Stimulated activated CD4-positive, alpha-beta T cell treated with anti-CD3 and anti-CD28 coated beads, Interleukin-12 subunit alpha, Interleukin-12 subunit beta, amount 100 ng/mL, for 24 hours (primary cell): Measurements from ENCODE around the gene ZFYVE21.

Source experiments
- DNase-seq, 2 experiments: peaks; one replicate each; pipeline ENCODE4 v3.0.0-alpha.2; 2020; ENCODE audit warnings: low read depth in 2 of 2

The ZFYVE21 gene

DNA sequence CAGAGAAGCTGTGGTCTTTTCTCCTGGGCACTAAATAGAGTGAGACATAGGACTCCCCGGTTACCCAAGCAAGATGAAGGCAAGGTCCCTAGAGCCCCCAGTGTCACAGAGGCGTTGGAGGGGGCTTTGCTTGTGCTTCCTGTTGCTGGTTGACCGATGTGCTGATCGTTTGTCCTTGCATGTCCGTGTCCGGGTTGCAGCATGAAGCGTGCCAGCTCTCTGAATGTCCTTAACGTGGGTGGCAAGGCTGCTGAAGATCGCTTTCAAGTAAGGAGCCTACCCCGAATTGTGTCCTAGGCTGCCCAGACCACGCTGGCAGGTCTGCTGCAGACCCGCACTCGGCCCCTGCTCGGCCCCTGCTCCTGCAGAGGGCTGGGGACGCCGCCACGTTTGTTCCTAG, 23.5 kb upstream of the ZFYVE21 start:
- no peak for DNase-seq

DNA sequence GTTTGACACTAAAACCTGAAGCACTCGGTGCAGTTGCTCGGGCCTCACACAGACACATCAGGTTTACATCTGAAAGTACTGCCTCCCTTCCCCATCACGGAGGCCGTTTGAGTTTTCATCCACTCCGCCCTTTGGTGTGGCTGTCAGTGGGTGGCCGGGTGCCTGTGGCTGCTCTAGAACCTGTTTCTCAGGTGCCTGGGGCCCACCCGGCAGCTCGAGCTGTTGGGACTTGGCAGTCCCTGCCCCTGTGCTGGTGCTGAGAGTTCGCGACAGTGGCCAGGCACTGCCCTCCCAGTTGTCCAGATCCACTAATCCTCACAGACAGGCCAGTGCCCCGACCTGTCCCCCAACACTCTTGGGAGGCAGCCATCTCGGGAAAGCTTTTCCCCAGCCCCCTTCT, 22.7 kb upstream of the ZFYVE21 start:
- DNase-seq: no peak

DNA sequence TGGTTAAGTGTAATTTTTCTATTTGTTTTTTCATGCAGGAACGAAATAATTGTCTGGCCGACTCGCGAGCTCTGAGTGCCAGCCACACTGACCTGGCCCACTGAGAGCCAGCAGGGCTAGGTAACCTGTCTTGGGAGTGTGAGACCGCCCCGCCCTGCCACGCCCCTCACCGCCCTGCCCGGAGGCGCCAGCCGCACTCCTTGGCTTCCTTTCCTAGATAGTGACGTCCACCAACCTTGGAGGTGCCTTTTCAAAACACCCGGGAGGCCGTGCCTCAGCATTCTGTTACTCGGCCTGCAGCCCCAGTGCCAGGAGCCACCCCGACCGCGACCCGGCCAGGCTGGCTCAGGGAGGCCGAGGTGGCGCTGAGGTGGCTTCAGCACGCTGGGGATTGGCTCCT, 22.1 kb upstream of the ZFYVE21 start:
- DNase-seq: no peak

DNA sequence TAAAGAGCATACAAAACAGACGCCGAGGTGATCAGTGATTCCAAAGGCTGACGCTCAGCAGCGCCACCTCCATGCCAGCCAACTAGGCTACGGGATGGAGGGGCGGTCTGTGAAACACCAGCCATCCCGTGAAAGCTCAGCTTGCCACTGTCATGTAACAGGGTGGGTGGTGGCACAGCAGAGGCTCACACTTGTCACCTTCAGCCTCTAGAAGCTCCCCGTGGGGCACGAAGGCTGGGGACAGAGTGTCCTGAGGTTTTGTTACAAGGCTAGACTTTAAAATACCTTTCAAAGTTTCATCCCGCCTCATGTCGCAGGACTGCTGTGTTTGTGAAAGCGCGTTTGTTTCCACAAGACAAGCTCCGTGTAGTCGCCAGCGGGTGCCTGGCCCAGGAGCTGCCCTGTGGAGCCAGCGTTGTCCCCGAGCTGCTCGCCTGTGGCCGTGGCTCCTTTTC, 21.0 kb upstream of the ZFYVE21 start:
- no peak for DNase-seq

DNA sequence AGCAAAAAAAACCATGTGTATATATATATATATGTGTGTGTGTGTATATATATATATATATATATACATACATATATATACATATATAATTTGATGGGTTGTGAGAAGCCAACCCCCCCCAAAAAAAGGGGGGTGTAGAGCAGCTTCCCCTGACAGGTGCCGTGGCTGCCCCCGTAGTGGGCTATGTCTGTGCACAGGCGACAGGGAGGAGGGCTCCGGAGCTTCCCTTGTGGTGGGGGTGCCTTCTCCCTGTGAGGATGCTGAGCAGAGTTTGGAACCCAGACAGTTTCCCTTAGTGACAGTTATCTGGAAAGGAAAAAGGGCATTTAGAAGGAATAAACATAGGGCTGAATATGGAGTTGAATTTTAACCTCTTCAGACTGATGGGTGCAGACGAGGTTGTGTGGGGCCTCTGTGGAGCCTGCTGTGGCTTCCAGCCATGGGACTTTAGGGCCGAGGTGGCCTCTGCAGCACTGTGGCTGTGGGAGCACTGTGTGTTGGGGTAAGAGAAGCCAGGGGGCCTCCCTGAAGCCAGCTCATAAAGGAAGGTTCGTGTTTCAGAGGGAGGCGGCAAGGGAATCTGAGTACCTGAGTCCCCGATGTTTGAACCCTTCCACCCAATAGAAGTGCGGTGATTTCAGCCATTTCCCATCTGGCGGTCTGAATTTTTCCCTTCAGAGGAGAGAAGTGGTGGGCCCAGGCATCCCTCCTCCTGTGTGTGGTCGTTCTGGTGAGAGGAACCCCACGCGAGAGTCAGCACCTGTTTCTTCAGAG, 20.1 kb upstream of the ZFYVE21 start:
- no peak for DNase-seq

DNA sequence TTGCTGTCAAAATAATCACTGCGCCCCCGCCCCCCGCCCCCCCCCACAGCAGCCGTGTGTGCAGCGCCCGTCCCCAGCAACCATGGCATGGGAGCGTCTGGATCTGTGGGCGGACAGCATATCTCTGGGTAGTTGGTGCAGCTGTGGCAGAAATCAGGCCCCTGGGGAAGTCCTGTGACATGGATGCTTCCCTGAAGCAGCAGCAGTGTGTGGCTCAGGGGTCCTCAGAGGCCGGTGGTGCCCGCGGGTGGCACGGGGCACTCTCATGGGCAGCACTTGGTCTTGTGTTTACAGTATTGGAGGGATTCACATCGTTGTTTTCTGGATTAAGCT, 19.6 kb upstream of the ZFYVE21 start:
- DNase-seq: no peak

DNA sequence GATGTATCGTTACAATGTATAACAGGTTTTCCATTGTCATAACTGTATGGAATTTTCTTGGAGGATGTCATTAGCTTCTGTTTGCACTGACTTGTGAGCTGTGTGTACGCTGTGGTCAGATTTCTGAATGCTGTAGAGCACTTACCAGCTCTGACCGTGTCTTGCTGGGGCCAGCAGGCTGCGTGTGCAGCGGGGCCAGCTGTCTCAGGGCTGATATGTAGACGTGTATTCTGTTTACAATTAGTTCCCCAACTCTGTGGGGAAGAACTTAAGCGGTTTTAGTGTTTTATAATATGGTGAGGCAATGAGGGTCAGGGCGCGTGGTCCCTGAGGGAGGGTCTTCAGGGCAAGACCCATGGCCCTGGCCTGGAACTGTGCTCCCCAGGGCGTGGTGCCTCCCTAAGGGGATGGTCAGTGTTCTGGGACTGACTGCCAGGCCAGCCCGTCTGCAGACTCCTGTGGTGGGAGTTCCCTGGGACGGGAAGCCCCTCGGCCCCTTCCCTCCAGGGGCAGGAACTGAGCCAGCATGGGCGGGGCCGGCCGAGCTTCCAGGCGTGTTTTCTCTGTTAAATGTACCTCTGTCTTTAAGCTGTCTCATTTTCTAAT, 19.0 kb upstream of the ZFYVE21 start:
- no peak for DNase-seq

DNA sequence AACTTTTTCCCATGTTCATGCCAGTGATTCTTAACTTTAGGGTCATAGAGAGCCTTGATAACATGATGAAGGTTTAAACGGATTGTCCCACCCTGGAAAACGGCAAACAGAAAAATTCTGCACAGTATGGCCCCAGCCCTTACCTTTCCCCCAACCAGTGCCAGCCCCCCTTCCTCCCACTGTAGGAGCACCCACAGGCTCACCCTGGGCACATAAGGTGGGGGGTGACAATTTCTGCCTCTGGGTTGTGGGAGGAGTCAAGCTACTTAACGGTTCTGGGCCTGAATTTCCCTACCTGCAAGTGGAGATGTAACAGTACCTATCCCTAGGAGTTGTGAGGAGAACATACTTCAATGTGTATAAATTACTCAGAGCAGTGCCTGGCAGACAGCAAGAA, 18.4 kb upstream of the ZFYVE21 start:
- DNase-seq: no peak

DNA sequence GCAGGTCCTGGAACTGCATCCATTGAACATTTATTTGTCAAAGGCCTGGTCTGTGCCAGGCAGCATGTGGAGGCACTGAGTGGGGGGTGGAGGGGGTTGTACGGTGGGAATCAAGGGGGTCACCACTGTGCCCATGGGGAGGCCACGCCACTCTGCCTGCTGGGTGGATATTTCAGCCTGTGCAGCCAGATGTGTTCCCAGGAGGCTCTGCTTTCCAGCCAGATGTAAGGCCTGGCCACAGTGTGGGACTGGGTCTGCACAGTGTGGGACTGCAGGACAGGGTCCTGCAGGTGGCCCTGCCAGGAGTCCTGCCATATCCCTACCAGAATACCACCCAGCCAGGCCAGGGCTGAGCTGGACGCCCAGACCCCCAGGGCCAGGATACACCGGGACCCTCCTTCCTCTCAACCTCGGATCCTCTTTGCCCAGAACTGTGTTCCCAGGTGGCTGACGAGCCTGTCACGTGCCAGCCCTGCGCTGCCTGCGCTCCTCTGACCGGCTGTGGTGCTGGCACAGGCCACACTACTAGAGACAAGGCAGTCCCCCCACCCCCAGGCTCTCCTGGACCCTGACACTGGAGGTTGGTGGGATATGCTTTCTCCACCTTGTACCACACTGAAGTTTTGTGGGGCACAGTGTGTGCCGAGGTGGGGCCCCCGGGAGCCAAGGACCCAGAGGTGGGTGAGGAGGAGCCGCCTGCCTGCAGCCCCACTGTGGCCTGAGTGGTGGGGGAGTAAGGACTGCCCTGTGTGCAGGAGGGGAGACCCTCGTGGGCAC, 17.8 kb upstream of the ZFYVE21 start:
- DNase-seq: no peak

DNA sequence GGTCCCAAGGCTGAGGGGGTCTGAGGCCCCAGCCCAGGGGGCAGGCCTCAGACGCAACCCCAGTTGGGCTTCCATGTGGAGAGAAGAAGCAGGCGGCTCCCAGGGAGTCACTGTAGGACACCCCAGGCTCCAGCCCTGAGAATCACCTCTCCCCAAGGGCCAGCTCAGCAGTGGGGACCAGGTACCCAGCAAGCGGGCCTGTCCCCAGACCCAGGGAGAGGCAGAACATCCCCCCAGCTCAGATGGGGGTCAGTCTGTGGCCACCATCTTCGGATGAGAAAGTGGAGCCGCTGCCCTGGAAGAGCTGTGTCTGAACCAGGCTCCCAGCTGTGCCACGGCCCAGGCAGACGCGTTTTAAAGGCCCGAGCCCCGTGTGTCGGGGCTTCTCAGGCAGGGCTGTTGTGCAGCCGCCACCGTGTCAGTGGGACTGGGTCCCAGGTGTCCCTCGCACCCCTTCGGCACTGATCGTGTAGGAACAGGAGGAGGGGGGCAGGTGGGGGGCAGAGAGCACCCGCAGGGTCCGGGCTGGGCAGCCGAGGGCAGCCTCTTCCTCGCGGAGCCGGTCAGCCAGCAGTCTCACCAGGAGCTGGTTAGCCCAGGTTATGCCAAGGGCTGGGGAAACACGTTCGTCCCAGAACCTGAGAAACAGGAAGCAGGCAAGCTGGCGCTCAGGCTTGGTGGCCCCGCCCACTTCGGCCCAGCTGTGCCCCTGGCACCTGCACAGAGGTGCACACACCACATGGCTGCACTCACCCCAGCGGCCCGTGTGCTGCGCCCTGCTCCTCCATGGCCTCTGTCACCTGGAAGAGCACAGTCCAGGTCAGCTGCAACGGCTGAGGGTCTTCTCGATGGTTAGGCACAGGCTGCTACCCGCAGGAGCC, 17.0 kb upstream of the ZFYVE21 start:
- no peak for DNase-seq

DNA sequence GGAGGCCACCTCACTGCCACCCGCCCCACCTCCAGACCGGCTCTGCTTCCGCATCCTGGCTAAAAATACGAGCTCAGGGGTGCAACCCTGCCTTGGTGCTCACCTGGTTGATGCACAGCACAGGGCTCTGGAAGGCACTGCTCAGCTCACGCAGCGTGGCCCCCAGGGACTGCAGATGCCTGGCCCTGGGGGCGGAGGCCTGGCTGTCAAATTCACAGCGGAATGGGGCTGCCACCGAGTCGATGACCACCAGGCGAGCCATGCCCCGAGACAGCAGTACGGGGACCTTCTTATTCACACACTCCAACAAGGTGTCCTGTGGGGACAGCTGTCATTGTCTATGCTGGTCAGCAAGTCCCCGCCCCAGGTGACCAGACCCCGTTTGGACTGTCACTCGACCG, 16.3 kb upstream of the ZFYVE21 start:
- no peak for DNase-seq

DNA sequence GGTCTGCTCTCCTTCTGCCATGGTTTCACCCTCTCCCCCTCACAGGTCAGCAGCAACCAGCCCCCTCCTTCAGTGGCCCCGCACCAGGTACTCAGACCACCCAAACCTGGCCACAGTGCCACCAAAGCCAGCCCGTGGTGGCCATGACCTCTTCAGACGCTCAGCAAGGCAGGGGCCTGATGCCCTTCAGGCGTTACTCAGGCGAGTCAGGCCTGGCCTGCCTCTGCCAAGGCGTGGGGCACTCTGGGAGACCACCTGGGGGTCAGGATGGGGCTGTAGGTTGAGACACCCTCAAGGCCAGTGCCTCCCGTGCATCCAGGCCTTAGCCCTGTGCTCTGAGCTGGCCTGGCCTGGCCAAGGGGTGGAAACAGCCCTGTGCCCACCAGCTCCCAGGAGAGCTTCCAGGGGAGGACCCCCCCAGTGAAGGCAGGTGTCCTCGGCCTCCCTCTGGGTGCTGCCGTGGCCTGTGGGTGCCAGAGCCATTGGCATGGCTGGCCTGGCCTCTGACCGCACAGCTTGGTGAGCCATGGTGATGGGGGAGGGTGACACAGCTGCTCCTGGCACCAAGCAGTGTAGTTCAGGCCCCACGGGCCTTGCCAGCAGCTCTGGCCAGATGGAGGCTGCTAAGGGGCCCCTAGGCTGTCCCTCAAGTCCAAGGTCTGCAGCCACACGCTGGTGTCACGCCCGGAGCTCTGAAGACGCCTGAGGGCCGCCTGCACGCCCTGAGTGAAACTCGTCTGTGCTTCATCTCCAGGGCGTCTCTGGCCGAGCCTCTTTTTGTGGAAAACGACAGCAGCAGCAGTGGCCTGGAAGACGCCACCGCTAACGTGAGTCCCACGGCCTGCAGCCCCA, 15.5 kb upstream of the ZFYVE21 start:
- DNase-seq: no peak

DNA sequence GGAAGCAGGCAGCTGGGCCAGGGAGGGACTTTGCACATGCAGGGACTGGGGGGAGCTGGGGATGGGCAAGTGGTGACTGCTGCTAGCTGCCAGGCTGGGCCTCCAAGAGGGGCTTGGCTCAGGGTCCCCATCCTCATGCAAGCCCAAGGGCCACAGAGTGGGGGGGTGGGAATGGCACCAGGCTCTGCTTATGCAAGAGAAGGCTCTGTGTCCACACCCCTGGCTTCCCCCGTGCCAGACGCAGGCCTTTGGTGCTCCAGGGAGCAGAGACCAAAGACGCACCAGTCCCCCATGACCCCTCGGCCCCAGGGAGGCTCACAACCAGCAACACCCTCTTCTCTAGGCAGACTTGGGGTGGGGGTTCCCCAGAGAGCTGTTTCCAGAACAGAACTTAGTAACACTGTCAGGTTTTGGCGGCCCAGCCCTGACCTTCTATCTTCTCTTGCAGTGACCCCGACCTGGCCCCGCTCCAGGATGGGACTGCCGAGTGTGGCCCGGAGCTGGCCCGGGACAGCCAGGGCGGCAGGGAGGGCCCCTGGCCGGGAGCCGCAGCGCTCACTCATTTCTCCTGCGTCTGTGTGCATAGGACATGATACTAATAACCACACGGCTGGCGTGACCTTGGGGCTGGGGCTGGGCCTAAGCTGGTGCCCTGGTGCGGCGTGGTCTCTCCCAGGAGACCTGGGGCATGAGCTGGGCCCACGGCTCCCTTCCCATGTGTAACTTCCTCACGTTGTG, 14.7 kb upstream of the ZFYVE21 start:
- no peak for DNase-seq

DNA sequence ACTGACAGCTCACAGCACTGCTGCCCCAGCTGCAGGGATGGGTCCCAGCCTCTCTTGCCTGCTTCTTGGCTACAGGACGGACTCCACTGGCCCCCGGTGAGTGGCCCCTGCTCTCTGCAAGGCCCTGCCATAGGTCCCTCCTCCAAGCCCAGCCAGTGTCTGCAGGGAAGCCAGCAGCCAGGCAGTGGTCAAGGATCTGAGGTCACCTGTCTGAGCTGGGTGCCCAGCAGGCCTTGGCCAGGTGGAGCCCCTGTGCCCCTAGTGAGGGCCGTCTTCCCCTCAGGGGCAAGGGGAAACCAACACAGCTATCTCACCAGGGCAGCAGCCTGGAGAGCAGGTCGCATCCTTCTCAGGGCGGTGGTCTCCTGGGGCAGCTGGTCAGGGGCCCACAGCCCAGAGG, 13.5 kb upstream of the ZFYVE21 start:
- no peak for DNase-seq

DNA sequence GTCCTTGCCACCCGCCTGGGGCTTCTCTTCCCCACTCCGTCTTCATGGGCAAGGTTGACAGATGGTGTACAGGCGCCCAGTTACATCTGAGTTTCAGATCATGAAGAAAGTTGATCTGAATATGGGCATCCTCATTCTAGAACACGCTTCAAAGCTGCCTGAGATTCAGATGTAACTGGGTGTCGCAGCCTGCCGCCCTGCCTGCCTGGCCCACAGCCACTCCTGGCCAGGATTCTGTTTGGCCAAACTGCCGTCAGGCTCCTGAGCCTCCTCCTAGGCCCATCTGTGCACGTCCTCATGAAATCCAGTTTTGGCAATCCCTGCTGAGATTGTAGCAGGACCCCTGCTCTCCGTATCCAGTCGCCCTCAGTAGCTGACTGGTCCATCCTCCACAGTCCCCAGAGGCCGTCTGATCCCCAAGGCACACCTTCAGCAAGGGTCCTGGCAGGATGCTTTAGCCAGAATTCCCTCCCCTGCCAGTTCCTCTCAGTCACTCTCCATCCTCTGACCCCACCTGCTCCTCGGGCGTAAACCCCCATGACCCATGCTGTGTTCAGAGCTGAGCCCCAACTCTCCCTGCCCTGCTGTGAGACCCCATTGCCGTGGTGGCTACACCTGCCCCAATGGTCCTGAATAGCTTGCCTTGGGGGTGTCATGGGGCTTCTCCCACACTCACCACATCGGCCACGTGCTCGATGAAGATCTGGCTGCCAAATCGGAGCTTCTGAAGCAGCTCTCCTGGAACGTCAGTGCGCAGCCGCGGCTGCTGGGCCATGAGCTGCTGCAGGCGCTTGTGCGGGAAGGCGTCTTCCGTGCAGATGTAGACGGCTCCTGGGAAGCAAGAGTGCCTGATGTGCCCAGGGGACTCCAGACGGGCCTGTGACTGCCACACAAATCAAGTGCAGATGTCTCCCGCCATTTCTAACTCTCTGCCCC, 12.8 kb upstream of the ZFYVE21 start:
- no peak for DNase-seq

DNA sequence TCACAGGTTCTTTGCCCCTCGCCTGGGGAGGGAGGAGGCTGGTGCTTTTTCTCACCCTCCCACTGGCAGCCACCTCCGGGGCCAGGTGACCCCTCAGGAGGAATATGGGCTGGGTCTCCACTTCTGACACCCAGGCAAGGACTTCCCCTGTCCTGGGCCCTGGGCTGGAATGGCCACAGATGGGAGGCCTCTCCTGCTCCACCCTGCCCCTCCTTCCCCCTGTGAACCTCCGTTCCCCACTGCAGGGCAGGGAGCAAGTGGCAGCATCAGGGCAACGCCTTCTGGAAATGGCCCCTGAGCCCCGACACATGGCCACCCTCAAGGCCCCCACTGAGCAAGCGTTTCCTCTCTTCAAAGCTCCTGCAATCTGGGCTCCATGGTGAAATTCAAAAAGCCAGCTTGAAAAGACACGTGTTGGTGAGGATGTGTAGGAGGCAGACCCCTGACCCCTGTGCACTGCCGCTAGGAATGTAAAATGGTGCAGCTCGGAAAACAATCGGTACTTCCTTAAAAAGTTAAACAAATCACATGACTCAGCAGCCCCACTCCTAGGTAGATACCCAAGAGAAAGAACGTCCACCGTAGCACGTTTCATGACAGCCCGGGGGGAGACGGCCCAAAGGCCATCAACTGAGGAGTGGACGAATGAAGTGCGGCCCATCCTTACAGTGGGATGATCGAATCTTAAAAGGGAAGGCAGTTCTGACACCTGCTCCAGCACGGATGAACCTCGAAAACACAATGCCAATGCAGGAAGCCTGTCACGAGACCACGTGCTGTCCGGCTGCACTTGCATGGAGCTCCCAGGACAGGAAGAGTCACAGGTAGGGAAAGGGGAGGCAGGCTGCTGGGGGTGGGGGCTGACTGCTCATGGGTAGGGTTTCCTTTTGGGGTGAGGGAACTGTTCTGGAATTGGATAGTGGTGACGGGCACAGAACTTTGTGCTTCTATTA, 11.9 kb upstream of the ZFYVE21 start:
- DNase-seq: no peak

DNA sequence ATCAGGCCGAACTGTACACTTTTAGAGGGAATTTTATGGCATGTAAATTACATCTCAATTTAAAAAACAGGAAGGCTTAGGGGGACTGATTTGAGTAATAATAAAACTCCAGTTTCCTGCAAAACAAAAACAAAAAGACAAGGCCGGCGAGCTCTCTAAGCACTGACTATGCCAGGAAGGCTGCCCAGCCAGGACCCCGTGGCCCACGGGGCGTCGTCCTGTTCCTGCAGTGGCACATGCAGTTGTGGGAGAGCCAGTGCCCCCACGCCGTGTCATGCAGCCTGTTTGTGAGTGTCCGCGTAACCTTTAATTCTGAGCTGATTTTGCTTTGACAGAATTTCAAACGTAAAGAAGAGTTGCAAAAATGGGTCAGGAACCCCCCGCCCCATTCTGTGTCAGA, 10.9 kb upstream of the ZFYVE21 start:
- DNase-seq: no peak

DNA sequence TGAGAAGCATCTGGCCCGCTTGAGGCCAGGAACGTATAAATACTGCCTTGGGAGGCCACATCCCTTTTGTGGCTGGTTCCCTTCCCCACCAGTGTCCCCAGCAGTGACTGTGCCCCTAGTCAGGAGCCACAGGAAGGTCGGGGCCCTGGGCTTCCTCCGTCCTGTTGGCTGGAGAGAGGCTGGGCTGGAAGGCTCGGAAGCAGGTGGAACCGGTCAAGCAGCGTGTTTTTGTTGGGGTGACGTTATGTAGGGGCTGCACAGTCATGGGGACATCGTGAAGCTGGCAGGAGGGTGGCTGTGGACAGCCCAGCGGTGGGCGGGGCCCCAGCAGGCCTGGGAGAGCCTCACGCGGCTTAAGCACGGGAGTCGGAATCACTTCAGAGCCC, 10.5 kb upstream of the ZFYVE21 start:
- DNase-seq: no peak
